ENCODE measurements around the gene CPSF3.

Gene CPSF3

DNA sequence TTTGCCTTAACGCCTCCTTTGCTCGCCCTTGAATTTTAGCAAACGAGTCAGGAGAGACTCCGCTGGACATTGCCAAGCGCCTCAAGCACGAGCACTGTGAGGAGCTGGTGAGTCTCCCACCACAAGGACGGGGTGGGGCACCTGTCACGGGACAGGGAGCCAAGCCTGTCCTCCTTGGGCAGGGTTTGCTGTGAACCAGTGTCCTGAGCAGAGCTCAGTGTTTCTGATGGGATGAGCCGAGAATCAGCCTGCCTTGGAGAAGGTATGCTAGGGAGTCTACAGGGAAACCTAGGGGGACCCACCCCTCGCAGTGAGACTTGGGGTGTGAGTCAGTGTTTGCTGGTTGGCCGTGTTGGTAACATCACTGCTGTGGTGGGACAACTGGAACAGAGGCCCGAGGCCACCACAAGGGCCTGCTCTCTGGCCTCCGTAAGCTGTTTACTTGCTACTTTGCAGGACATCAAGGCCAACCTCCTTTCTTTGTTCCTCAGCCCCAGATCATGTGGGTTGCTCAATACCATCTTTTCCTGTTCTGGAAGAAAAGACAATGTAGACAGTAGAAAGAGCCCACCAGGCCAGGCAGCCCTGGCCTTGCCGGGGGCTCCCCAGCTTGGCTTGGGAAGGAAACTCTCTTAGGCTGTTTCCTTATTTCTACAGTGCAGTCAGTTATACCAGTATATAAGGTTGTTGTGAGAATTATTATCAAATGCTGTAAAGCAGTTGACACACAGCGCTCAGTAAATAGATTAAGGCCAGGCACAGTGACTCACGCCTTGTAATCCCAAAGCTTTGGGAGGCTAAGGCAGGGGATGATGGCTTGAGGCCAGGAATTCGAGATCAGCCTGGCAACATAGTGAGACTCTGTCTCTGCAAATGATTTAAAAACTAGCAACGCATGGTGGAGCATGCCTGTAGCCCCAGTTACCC lies 42.5 kb upstream of the CPSF3 start:
- H3K27ac ChIP-seq, result no peak overlapping the region
- TF ChIP-seq, protein P1, sequence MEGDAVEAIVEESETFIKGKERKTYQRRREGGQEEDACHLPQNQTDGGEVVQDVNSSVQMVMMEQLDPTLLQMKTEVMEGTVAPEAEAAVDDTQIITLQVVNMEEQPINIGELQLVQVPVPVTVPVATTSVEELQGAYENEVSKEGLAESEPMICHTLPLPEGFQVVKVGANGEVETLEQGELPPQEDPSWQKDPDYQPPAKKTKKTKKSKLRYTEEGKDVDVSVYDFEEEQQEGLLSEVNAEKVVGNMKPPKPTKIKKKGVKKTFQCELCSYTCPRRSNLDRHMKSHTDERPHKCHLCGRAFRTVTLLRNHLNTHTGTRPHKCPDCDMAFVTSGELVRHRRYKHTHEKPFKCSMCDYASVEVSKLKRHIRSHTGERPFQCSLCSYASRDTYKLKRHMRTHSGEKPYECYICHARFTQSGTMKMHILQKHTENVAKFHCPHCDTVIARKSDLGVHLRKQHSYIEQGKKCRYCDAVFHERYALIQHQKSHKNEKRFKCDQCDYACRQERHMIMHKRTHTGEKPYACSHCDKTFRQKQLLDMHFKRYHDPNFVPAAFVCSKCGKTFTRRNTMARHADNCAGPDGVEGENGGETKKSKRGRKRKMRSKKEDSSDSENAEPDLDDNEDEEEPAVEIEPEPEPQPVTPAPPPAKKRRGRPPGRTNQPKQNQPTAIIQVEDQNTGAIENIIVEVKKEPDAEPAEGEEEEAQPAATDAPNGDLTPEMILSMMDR (conservative IDR thresholded peaks at IDR 0.05), result no peak
- no peak for TF ChIP-seq ZFX (IDR thresholded peaks at IDR 0.05)

DNA sequence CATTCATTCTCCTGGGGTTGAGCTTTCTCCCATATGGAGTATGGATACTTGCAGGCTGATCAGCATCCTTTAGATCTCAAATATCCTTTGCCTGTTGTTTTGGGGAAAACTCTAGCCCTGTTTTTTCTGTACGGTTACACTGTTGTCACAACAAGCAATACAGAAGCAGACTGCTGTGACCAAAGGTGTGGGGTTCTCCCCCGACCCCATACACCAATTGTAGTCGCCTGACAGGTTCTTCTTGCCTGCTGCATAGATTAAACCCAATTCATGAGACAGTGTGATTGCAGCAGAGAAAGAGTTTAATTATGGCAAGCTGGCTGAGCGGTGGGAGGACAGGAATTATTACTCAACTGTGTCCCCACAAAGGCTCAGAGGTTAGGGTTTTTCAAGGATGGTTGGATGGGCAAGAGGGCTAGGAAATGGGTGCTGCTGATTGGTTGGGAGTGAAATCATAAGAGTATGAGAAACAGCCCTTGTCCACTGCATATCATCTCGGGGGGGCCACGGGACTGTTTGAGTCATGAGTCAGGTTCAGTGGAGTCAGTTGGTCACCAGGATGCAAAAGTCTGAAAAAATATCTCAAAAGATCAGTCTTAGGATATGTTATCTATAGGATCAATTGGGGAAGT lies 40.7 kb upstream of the CPSF3 start:
- TF ChIP-seq, protein P1 (conservative IDR thresholded peaks at IDR 0.05), result no peak
- TF ChIP-seq ZFX (IDR thresholded peaks at IDR 0.05), result no peak
- no peak overlapping the region for H3K27ac ChIP-seq

DNA sequence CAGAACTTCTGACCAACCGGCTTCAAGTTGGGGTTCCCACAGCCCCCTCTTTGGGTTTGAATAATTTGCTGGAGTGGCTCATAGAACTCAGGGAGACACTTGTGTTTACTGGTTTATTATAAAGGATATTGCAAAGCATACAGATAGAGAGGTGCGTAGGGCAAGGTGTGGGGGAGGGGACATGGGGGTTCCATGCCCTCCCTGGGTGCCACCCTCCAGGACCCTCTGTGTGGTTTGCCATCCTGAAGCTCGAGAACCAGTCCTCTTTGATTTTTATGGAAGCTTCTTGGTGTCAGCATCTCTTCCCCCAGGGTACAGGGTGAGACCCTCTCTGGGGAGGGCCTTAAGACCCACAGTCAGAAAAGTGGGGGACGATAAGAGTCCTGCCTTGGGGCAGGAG lies 38.9 kb upstream of the CPSF3 start:
- no peak for TF ChIP-seq ZFX (IDR thresholded peaks at IDR 0.05)
- TF ChIP-seq, protein P1 (conservative IDR thresholded peaks at IDR 0.05), result no peak
- no peak overlapping the region for H3K27ac ChIP-seq

DNA sequence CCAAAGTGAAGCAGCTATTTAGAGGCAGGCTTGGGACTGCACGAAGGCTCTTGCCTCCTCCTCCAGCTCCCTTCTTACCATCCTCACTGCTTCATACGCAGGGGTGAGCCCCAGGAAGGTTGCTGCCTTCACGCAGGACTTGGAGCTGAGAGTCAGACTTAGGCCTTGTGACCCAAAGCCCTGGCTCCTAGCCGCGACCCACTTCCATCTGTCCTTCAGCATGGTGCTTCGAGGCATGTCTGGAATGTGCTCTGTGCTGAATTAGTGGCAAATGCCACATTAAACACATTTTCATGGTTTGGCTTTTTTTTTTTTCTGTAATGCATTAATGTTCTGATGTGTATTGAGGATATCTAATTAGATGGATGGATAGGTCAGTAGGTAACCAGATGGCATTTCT lies 37.6 kb upstream of the CPSF3 start:
- no peak for TF ChIP-seq ZFX (IDR thresholded peaks at IDR 0.05)
- TF ChIP-seq, protein P1 (conservative IDR thresholded peaks at IDR 0.05), result no peak
- H3K27ac ChIP-seq, result no peak overlapping the region

DNA sequence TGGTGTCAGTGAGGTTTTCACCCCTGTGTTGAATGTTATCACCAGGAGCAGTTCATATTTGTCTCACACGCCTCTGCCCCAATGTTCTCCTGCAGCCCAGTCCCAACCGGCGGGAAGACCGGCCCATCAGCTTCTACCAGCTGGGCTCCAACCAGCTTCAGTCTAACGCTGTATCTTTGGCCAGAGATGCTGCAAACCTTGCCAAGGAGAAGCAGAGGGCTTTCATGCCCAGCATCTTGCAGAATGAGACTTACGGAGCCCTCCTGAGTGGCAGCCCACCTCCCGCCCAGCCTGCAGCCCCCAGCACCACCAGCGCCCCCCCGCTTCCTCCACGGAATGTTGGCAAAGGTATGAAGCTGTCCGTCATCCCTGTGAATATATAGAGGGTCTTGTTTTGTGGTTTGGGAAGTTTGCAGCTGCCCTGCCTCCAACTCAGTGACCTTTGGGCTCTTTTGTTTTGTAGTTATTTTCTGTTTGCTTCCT lies 35.2 kb upstream of the CPSF3 start:
- H3K27ac ChIP-seq, result no peak overlapping the region
- no peak for TF ChIP-seq ZFX (IDR thresholded peaks at IDR 0.05)
- TF ChIP-seq, protein P1 (conservative IDR thresholded peaks at IDR 0.05), result no peak

DNA sequence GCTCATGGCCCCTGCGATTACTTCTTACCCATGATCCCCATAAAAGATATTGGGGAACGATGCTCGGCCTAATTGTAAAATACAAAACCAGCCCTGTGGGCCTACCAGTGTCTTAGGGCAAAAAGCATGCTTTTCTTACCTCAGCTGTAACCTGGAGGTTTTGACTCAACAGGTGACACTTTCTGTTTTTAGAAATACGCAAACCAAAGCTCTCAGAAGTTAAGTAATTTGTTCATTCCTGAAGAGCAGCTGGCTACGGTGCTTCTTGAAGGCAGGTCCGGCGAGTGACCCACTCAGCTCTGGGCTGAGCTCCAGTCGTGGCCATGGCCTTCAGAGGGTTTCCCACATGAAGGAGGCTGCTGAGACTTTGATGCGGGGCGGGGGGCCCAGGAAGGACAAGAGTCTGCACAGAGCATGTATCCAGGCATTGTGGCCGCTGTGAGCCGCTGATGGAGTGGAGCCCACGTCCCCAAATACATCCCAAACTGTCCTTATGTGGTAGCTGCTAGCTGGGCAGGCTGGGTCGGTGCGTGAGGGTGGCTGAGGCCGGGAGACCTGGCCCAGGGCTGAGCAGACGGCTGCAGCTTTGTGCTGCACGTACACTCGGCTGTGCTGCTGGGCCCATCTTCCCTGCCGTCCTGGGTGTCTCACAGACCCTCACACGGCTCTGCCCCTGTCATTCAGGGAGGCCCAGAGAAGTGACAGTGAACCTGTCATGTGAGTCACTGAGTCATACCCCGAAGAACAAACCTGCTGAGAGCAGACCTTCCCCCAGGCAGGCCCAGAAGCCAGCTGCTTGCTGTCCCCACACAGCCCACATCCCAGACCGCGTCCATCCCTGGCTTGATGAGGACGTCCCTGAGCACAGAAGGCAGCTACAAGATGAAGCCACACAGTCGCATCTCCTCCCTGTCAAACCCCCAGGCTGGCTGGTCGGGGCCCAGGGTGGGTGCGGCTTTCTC lies 34.2 kb upstream of the CPSF3 start:
- no peak overlapping the region for H3K27ac ChIP-seq
- TF ChIP-seq, protein P1 (conservative IDR thresholded peaks at IDR 0.05), result no peak
- no peak for TF ChIP-seq ZFX (IDR thresholded peaks at IDR 0.05)
